Measurements from ENCODE around the gene TMIGD1. TPM values are rescaled to one million over a fixed set of nuclear protein-coding genes. Genes with fewer than 3 reads are reported as not detected.

TMIGD1 gene
- total RNA-seq, 2 donors from 2014 or later = not detected

GRCh38 chr17:30326809-30327208 is 7.0 kb downstream of the TMIGD1 start:
- no peaks in the 10 kb centered on the region for H3K9me3 ChIP-seq
- no peak overlapping the region for H3K4me3 ChIP-seq
- no peaks in the 10 kb centered on the region for H3K27me3 ChIP-seq (replicated peaks; ENCODE audit: insufficient read depth)
- H3K4me1 ChIP-seq (ENCODE audit: control insufficient read depth in 1 of 2, low read depth in 2 of 2) = no peaks in the 10 kb centered on the region
- DNase-seq (ENCODE audit: low spot score) (no peak), ATAC-seq (ENCODE audit: insufficient number of reproducible peaks, low FRiP score, low read depth) (no peak)
- no peak overlapping the region for H3K27ac ChIP-seq
- no peak for TF ChIP-seq CTCF (IDR thresholded peaks at IDR 0.05)
- H3K36me3 ChIP-seq = no peaks in the 10 kb centered on the region

GRCh38 chr17:30324723-30325122 is 9.1 kb downstream of the TMIGD1 start:
- Histone ChIP-seq H3K4me1 (ENCODE audit: control insufficient read depth in 1 of 2, low read depth in 2 of 2) (no peaks in the 10 kb centered on the region), H3K36me3 (no peaks in the 10 kb centered on the region), H3K4me3 (no peak overlapping the region), H3K27ac (no peak overlapping the region), H3K9me3 (no peaks in the 10 kb centered on the region), H3K27me3 (replicated peaks; ENCODE audit: insufficient read depth) (no peaks in the 10 kb centered on the region)
- TF ChIP-seq CTCF (IDR thresholded peaks at IDR 0.05) = no peak
- DNase-seq (ENCODE audit: low spot score) (no peak), ATAC-seq (ENCODE audit: insufficient number of reproducible peaks, low FRiP score, low read depth) (no peak)

GRCh38 chr17:30323895-30324319 is 9.9 kb downstream of the TMIGD1 start:
- no peak for ATAC-seq (ENCODE audit: insufficient number of reproducible peaks, low FRiP score, low read depth)
- DNase-seq (ENCODE audit: low spot score) = no peak
- H3K4me3 ChIP-seq = no peak overlapping the region
- no peak for TF ChIP-seq CTCF (IDR thresholded peaks at IDR 0.05)
- H3K4me1 ChIP-seq (ENCODE audit: control insufficient read depth in 1 of 2, low read depth in 2 of 2) = no peaks in the 10 kb centered on the region
- H3K9me3 ChIP-seq = no peaks in the 10 kb centered on the region
- H3K27me3 ChIP-seq (replicated peaks; ENCODE audit: insufficient read depth) = no peaks in the 10 kb centered on the region
- no peak overlapping the region for H3K27ac ChIP-seq
- H3K36me3 ChIP-seq = no peaks in the 10 kb centered on the region

- H3K4me1 ChIP-seq (ENCODE audit: control insufficient read depth in 1 of 2, low read depth in 2 of 2) = no peaks in the 10 kb centered on the region
- no peaks in the 10 kb centered on the region for H3K36me3 ChIP-seq
- no peaks in the 10 kb centered on the region for H3K9me3 ChIP-seq
- ATAC-seq (ENCODE audit: insufficient number of reproducible peaks, low FRiP score, low read depth) (no peak), DNase-seq (ENCODE audit: low spot score) (no peak)
- no peaks in the 10 kb centered on the region for H3K27me3 ChIP-seq (replicated peaks; ENCODE audit: insufficient read depth)
- no peak overlapping the region for H3K27ac ChIP-seq
- no peak for TF ChIP-seq CTCF (IDR thresholded peaks at IDR 0.05)
- no peak overlapping the region for H3K4me3 ChIP-seq
Observed at GRCh38 chr17:30323262-30323894, 10.5 kb downstream of the TMIGD1 start.

GRCh38 chr17:30321314-30321713 is 12.5 kb downstream of the TMIGD1 start:
- H3K27ac ChIP-seq = no peak overlapping the region
- H3K27me3 ChIP-seq (replicated peaks; ENCODE audit: insufficient read depth) = no peaks in the 10 kb centered on the region
- H3K4me3 ChIP-seq = no peak overlapping the region
- no peak for TF ChIP-seq CTCF (IDR thresholded peaks at IDR 0.05)
- no peaks in the 10 kb centered on the region for H3K4me1 ChIP-seq (ENCODE audit: control insufficient read depth in 1 of 2, low read depth in 2 of 2)
- H3K36me3 ChIP-seq = no peaks in the 10 kb centered on the region
- no peak for DNase-seq (ENCODE audit: low spot score)
- ATAC-seq (ENCODE audit: insufficient number of reproducible peaks, low FRiP score, low read depth) = no peak
- H3K9me3 ChIP-seq = no peaks in the 10 kb centered on the region

Data from thoracic aorta (tissue), 2 donors.